Natural killer cell (primary cell): Measurements from ENCODE around the gene MRPS14. TPM values are rescaled to one million over a fixed set of nuclear protein-coding genes. Genes with fewer than 3 reads are reported as not detected.
A peak's percentile ranks its signal among the peaks of the same experiment; 100 is the strongest.
"Not testable (repeated sequence)": the region's sequence is repeated elsewhere in the genome, so short reads cannot be mapped to it uniquely, and the experiment has no call there.

Experiments used
- ATAC-seq, 3 donors: fragments of 150-1000 bp in 2 of 3; fragments of 200-7000 bp in 1 of 3; cut with Tn5 transposase; 1 replicate in 1 of 3; 2 replicates in 2 of 3; pipeline ENCODE4 v1.10.0; 2021; ENCODE audit warnings: mild to moderate bottlenecking in 2 of 3, moderate library complexity in 2 of 3
- DNase-seq, 2 donors: peaks; one replicate each; pipeline versions ENCODE4 v3.0.0 to v3.0.0-alpha.2; 2013 to 2021; ENCODE audit warnings: mixed read lengths in 1 of 2
- H3K27ac ChIP-seq: one replicate; pipeline ENCODE4 v1.5.1; 2013; ENCODE audit warnings: mild to moderate bottlenecking, low read length
- H3K27me3 ChIP-seq: one replicate; pipeline ENCODE4 v1.6.1; 2013; ENCODE audit warnings: low read length; ENCODE audit not compliant: control insufficient read depth, insufficient read depth
- H3K36me3 ChIP-seq: one replicate; pipeline ENCODE4 v1.6.1; 2013; ENCODE audit warnings: low read length; ENCODE audit not compliant: control insufficient read depth, insufficient read depth
- H3K4me1 ChIP-seq: one replicate; pipeline ENCODE4 v1.6.1; 2013; ENCODE audit warnings: low read length; ENCODE audit not compliant: control insufficient read depth, insufficient read depth
- H3K4me3 ChIP-seq: one replicate; pipeline ENCODE4 v1.5.1; 2013; ENCODE audit warnings: low read length
- H3K9me3 ChIP-seq: one replicate; pipeline ENCODE4 v1.6.1; 2013; ENCODE audit warnings: low read length; ENCODE audit not compliant: control insufficient read depth, insufficient read depth
- H3K27ac Mint-ChIP-seq, 2 donors: one replicate each; pipeline ENCODE4 v1.8.0; 2022; ENCODE audit warnings: mild to moderate bottlenecking in 2 of 2, mixed read lengths in 2 of 2, moderate library complexity in 1 of 2
- H3K27me3 Mint-ChIP-seq, 2 donors: one replicate each; pipeline ENCODE4 v1.8.0; 2022; ENCODE audit warnings: low read depth in 2 of 2, mixed read lengths in 2 of 2
- H3K36me3 Mint-ChIP-seq: one replicate; pipeline ENCODE4 v1.8.0; 2022; ENCODE audit warnings: mixed read lengths
- H3K4me1 Mint-ChIP-seq, 2 donors: one replicate each; pipeline ENCODE4 v1.8.0; 2022; ENCODE audit warnings: mixed read lengths in 2 of 2
- H3K4me3 Mint-ChIP-seq: one replicate; pipeline ENCODE4 v1.8.0; 2022; ENCODE audit warnings: mild to moderate bottlenecking, moderate library complexity, mixed read lengths
- H3K9me3 Mint-ChIP-seq, 2 donors: one replicate each; pipeline ENCODE4 v1.8.0; 2022; ENCODE audit warnings: mixed read lengths in 2 of 2
- WGBS: methylation state at CpG from one replicate; pipeline ENCODE4 v1.1.7; 2013; ENCODE audit warnings: missing lambda C conversion rate; ENCODE audit not compliant: insufficient coverage; 5-methylcytosine and 5-hydroxymethylcytosine counted together
- intact Hi-C: fragments of 100-400 bp; cut with micrococcal nuclease; formaldehyde crosslinking; loops from one replicate; pipeline ENCODE4 v1.14.2; 2022
- total RNA-seq, 4 donors: library from RNA; stranded (reverse); fragments of 120-200 nt in 1 of 4; gene quantifications; one replicate each; pipeline versions ENCODE4 v1.2.3 to v1.2.4, GENCODE V29; 2013 to 2022
- TF ChIP-seq, protein P1 (sequence below): fragments of 200-600 bp; IDR thresholded peaks from one replicate; pipeline ENCODE4 v1.8.0; 2022; ENCODE audit warnings: antibody characterized with exemption

Gene MRPS14
- total RNA-seq, 3 donors from 2014 or later (not counting 1 experiment from before 2014, with no cell fraction given) = 11.5 to 13.2 (median 12.0) TPM

DNA sequence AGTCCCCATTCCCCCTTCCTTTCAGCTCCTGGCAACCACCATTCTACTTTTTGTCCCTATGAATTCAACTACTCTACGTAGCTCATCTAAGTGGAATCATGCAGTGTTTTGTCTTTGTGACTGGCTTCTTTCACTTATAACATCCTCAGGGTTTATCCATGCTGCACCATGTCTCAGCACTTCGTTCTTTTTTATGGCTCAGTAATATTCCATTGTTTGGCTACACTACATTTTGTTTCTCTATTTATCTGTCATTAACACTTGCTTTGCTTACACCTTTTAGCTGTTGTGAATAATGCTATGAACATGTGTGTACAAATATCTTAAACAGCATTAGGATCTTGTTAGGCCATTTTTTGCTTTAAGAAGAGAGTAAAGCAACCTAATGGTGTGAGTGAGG is 1.5 kb upstream of the MRPS14 start:
- no peak overlapping the region for H3K27ac ChIP-seq
- WGBS = 88% methylated on average over 2 of the region's 2 CpGs
- H3K9me3 ChIP-seq = no peaks in the 10 kb centered on the region
- Mint-ChIP-seq H3K9me3 (no peaks in the 10 kb centered on the region), H3K4me1 (peaks cover 31 to 35% of the 10 kb centered on the region in 2 donors), H3K4me3 (peak overlapping the region; percentile 51), H3K36me3 (no peaks in the 10 kb centered on the region), H3K27ac (peak overlapping the region; percentile 19 to 24), H3K27me3 (no peaks in the 10 kb centered on the region)
- H3K4me3 ChIP-seq = no peak overlapping the region
- DNase-seq = no peak
- intact Hi-C loops = no loop called here
- TF ChIP-seq, protein P1, sequence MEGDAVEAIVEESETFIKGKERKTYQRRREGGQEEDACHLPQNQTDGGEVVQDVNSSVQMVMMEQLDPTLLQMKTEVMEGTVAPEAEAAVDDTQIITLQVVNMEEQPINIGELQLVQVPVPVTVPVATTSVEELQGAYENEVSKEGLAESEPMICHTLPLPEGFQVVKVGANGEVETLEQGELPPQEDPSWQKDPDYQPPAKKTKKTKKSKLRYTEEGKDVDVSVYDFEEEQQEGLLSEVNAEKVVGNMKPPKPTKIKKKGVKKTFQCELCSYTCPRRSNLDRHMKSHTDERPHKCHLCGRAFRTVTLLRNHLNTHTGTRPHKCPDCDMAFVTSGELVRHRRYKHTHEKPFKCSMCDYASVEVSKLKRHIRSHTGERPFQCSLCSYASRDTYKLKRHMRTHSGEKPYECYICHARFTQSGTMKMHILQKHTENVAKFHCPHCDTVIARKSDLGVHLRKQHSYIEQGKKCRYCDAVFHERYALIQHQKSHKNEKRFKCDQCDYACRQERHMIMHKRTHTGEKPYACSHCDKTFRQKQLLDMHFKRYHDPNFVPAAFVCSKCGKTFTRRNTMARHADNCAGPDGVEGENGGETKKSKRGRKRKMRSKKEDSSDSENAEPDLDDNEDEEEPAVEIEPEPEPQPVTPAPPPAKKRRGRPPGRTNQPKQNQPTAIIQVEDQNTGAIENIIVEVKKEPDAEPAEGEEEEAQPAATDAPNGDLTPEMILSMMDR = no peak
- peaks cover 18% of the 10 kb centered on the region for H3K4me1 ChIP-seq
- no peak for ATAC-seq
- H3K27me3 ChIP-seq = no peaks in the 10 kb centered on the region
- H3K36me3 ChIP-seq = no peaks in the 10 kb centered on the region

DNA sequence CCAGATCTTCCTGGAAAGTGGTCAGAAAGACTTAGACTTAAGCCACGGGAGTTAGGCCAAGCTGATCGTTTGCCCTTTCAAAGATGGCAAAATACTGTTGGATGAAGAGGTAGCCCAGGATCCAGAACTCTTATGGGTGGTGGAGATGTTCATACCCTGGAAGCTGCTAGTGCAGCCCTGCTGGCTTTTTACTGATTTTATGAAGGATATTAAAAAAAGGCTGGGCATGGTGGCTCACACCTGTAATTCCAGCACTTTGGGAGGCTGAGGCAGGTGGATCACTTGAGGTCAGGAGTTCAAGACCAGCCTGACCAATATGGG is 657 bp upstream of the MRPS14 start:
- Histone ChIP-seq H3K4me1 (peaks cover 12% of the 10 kb centered on the region), H3K4me3 (peak overlapping the region; percentile 82), H3K27ac (peak overlapping the region; percentile 88)
- DNase-seq, ATAC-seq, H3K36me3 Mint-ChIP-seq, H3K9me3 ChIP-seq, H3K27me3 ChIP-seq, H3K36me3 ChIP-seq, H3K9me3 Mint-ChIP-seq, H3K27me3 Mint-ChIP-seq: not testable (repeated sequence)
- Mint-ChIP-seq H3K4me3 (peak overlapping the region; percentile 97), H3K4me1 (peaks cover 25 to 27% of the 10 kb centered on the region in 2 donors), H3K27ac (peak overlapping the region; percentile 91 to 94)
- intact Hi-C loops = loop anchor here (1.0 kb wide), 1 partner anchor 25 kb away; the partner anchor contains the start of gene CACYBP
- 91% methylated on average over 2 of the region's 2 CpGs for WGBS

DNA sequence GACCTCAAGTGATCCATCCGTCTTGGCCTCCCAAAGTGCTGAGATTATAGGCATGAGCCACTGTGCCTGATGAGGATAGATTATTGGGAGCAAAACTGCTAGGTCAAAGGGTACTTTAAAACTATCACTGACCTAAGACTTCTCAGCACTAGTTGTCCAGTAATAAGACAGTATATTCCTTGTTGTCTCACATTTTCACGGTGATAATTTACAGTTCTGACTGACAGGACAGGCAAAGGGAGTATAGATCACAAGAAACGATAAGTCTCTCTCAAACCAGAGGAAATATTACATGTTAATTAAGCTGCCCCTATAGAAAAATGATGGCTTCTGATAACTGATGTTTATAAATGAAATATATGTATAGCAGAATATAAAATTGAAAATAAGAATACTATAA is 3.7 kb downstream of the MRPS14 start:
- Mint-ChIP-seq H3K4me3 (no peak overlapping the region), H3K27ac (no peak overlapping the region), H3K27me3 (no peaks in the 10 kb centered on the region), H3K9me3 (no peaks in the 10 kb centered on the region), H3K4me1 (peaks cover 31 to 39% of the 10 kb centered on the region in 2 donors), H3K36me3 (no peaks in the 10 kb centered on the region)
- intact Hi-C loops = no loop called here
- ATAC-seq (no peak), DNase-seq (no peak)
- Histone ChIP-seq H3K36me3 (peaks cover 34% of the 10 kb centered on the region), H3K27me3 (no peaks in the 10 kb centered on the region), H3K4me1 (peaks cover 12% of the 10 kb centered on the region), H3K9me3 (no peaks in the 10 kb centered on the region), H3K4me3 (no peak overlapping the region), H3K27ac (no peak overlapping the region)
- 100% methylated on average over 2 of the region's 3 CpGs for WGBS
- TF ChIP-seq, protein P1 = no peak

- no peaks in the 10 kb centered on the region for H3K4me1 ChIP-seq
- ATAC-seq (no peak), DNase-seq (no peak)
- H3K9me3 Mint-ChIP-seq = no peaks in the 10 kb centered on the region
- no peaks in the 10 kb centered on the region for H3K36me3 Mint-ChIP-seq
- H3K4me3 Mint-ChIP-seq = no peak overlapping the region
- no peak overlapping the region for H3K4me3 ChIP-seq
- H3K27ac Mint-ChIP-seq = no peak overlapping the region
- no peaks in the 10 kb centered on the region for H3K9me3 ChIP-seq
- H3K27me3 ChIP-seq = no peaks in the 10 kb centered on the region
- intact Hi-C loops = no loop called here
- peaks cover 71% of the 10 kb centered on the region for H3K36me3 ChIP-seq
- H3K27me3 Mint-ChIP-seq = no peaks in the 10 kb centered on the region
- TF ChIP-seq, protein P1 = no peak
- H3K27ac ChIP-seq = no peak overlapping the region
- H3K4me1 Mint-ChIP-seq = peaks cover 6 to 11% of the 10 kb centered on the region in 2 donors
- 97% methylated on average over 4 of the region's 4 CpGs for WGBS
These were observed 8.0 kb downstream of the MRPS14 start for GRCh38 chr1:175015243-175015642.
